ENCODE data around the gene CHMP4A. TPM values are rescaled to one million over a fixed set of nuclear protein-coding genes. Genes with fewer than 3 reads are reported as not detected.

The CHMP4A gene
- total and polyA plus RNA-seq, 2 of the 13 experiments (the other 11 are each of a cell fraction or from before 2014, with no cell fraction given), result 83.6 to 113 TPM

DNA sequence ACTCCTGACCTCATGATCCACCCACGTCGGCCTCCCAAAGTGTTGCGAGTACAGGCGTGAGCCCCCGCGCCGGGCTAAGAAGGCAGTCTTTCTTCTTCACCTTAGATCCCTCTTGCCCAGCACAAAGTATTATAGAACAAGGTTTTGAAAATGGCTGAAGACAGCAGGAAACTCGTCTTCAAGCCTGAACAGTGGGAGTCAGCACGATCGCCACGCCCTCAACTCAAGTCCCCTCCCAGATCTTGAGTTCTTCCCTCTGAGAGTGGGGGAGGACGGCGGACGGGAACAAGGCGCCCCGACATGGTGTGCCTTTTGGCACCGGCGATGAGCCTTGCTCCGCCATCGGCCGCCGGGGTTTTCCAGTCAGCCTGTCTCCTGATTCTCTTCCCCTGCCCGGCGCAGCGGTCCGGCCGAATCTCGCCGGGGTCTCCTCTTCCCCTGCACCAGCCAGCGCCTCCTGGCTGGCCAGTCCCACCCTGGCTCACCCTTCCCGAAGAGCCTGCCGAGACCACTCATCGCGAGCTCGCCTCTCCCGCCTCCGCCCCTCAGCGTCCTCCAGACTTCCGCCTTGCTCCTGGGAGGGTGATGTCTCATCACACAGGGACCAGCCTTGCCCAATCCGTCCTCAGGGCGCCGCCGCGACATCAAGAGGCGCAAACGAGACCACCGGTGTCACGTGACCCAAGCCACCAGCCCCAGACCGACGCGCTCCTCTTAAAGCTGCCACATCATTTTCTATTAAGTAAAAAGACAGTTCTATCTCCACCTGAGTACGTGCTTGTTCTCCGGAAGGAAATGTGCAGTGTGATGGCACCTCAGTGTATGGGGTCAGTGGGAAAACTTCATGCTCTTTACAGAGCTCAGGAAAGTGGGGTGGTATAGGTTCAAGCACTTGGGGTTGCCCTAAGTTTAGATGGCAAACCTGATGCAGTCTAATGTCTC lies at the start of gene CHMP4A (continued):
- TF ChIP-seq, protein P1, sequence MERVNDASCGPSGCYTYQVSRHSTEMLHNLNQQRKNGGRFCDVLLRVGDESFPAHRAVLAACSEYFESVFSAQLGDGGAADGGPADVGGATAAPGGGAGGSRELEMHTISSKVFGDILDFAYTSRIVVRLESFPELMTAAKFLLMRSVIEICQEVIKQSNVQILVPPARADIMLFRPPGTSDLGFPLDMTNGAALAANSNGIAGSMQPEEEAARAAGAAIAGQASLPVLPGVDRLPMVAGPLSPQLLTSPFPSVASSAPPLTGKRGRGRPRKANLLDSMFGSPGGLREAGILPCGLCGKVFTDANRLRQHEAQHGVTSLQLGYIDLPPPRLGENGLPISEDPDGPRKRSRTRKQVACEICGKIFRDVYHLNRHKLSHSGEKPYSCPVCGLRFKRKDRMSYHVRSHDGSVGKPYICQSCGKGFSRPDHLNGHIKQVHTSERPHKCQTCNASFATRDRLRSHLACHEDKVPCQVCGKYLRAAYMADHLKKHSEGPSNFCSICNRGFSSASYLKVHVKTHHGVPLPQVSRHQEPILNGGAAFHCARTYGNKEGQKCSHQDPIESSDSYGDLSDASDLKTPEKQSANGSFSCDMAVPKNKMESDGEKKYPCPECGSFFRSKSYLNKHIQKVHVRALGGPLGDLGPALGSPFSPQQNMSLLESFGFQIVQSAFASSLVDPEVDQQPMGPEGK (CRISPR knock-in tag; IDR thresholded peaks at IDR 0.05), result peak; percentile 68
- peak; percentile 93; the same call in 1 of the 2 replicates for TF ChIP-seq TP53 (CRISPR knock-in tag; conservative IDR thresholded peaks at IDR 0.05)
- peak; percentile 99 for TF ChIP-seq KDM4B (CRISPR knock-in tag; IDR thresholded peaks at IDR 0.05)
- peak; percentile 91 for TF ChIP-seq MED1 (CRISPR knock-in tag; IDR thresholded peaks at IDR 0.05)
- TF ChIP-seq, protein P2, sequence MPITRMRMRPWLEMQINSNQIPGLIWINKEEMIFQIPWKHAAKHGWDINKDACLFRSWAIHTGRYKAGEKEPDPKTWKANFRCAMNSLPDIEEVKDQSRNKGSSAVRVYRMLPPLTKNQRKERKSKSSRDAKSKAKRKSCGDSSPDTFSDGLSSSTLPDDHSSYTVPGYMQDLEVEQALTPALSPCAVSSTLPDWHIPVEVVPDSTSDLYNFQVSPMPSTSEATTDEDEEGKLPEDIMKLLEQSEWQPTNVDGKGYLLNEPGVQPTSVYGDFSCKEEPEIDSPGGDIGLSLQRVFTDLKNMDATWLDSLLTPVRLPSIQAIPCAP (CRISPR knock-in tag; IDR thresholded peaks at IDR 0.05; ENCODE audit: low read depth), result peak; percentile 84
- TF ChIP-seq CBX5 (CRISPR knock-in tag; IDR thresholded peaks at IDR 0.05; ENCODE audit: borderline replicate concordance), result peak; percentile 91; the same call in 1 of the 2 replicates
- TF ChIP-seq, protein P3, sequence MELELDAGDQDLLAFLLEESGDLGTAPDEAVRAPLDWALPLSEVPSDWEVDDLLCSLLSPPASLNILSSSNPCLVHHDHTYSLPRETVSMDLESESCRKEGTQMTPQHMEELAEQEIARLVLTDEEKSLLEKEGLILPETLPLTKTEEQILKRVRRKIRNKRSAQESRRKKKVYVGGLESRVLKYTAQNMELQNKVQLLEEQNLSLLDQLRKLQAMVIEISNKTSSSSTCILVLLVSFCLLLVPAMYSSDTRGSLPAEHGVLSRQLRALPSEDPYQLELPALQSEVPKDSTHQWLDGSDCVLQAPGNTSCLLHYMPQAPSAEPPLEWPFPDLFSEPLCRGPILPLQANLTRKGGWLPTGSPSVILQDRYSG (CRISPR knock-in tag; IDR thresholded peaks at IDR 0.05), result peak; percentile 96
- TF ChIP-seq TSC22D2 (CRISPR knock-in tag; IDR thresholded peaks at IDR 0.05; ENCODE audit: borderline replicate concordance), result peak; percentile 71; the same call in 1 of the 2 replicates
- TF ChIP-seq U2AF2 (IDR thresholded peaks at IDR 0.05; ENCODE audit: low read depth, low read length), result no peak; the same call in 1 of the 2 replicates
- TF ChIP-seq MTA1 (CRISPR knock-in tag; IDR thresholded peaks at IDR 0.05; ENCODE audit: borderline replicate concordance), result peak; percentile 99
- TF ChIP-seq ZNF263 (CRISPR knock-in tag; IDR thresholded peaks at IDR 0.05), result peak; percentile 96
- TF ChIP-seq, protein P4, sequence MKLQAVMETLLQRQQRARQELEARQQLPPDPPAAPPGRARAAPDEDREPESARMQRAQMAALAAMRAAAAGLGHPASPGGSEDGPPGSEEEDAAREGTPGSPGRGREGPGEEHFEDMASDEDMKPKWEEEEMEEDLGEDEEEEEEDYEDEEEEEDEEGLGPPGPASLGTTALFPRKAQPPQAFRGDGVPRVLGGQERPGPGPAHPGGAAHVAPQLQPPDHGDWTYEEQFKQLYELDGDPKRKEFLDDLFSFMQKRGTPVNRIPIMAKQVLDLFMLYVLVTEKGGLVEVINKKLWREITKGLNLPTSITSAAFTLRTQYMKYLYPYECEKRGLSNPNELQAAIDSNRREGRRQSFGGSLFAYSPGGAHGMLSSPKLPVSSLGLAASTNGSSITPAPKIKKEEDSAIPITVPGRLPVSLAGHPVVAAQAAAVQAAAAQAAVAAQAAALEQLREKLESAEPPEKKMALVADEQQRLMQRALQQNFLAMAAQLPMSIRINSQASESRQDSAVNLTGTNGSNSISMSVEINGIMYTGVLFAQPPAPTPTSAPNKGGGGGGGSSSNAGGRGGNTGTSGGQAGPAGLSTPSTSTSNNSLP (IDR thresholded peaks at IDR 0.05; ENCODE audit: low read depth, low read length), result no peak; the same call in 1 of the 2 replicates
- TF ChIP-seq GATAD1 (CRISPR knock-in tag; IDR thresholded peaks at IDR 0.05), result peak; percentile 99
- TF ChIP-seq FOXA3 (CRISPR knock-in tag; IDR thresholded peaks at IDR 0.05), result peak; percentile 85
- TF ChIP-seq ZNF367 (CRISPR knock-in tag; IDR thresholded peaks at IDR 0.05; ENCODE audit: borderline replicate concordance), result peak; percentile 93
- TF ChIP-seq ZNF292 (CRISPR knock-in tag; IDR thresholded peaks at IDR 0.05; ENCODE audit: borderline replicate concordance, low read depth), result 0 out of 2 replicates have a peak, but pooled peaks have one; percentile 57
- TF ChIP-seq ZNF550 (CRISPR knock-in tag; IDR thresholded peaks at IDR 0.05; ENCODE audit: borderline replicate concordance), result peak; percentile 90
- TF ChIP-seq SRSF4 (IDR thresholded peaks at IDR 0.05; ENCODE audit: low read depth, low read length, poor library complexity, severe bottlenecking), result peak; percentile 84
- TF ChIP-seq ZNF775 (CRISPR knock-in tag; IDR thresholded peaks at IDR 0.05; ENCODE audit: borderline replicate concordance), result 0 out of 2 replicates have a peak, but pooled peaks have one; percentile 44

Measured in HepG2 (cell line).